T1000 (cell line): ENCODE data around the gene GTPBP3.

Experiments
- DNase-seq: peaks from one replicate; lab custom pipeline; 2025; ENCODE audit warnings: mixed read lengths; lab: John Stamatoyannopoulos, UW

Gene GTPBP3

GRCh38 chr19:17309198-17309964, 28.0 kb upstream of the GTPBP3 start, which contains the start of gene DDA1:
DDA1 (plus strand) TSS chr19:17309563; CDS start chr19:17309655, 92 bp downstream.
- peak; percentile 97 for DNase-seq

- DNase-seq = no peak
Observed at GRCh38 chr19:17309965-17310461, 27.3 kb upstream of the GTPBP3 start.

GRCh38 chr19:17311455-17312188, 25.7 kb upstream of the GTPBP3 start:
- peak; percentile 62 for DNase-seq

GRCh38 chr19:17312189-17313113, 24.9 kb upstream of the GTPBP3 start:
- DNase-seq = no peak

- DNase-seq = no peak
Observed at GRCh38 chr19:17314007-17314593, 23.3 kb upstream of the GTPBP3 start.

- DNase-seq = no peak
Observed at GRCh38 chr19:17318966-17319365, 18.4 kb upstream of the GTPBP3 start.

GRCh38 chr19:17319473-17320238, 17.7 kb upstream of the GTPBP3 start:
- DNase-seq = no peak

GRCh38 chr19:17320435-17320834, 16.9 kb upstream of the GTPBP3 start:
- DNase-seq = no peak

- no peak for DNase-seq
Observed at GRCh38 chr19:17321655-17322489, 15.5 kb upstream of the GTPBP3 start.

- DNase-seq = no peak
Observed at GRCh38 chr19:17322854-17323253, 14.5 kb upstream of the GTPBP3 start.

- no peak for DNase-seq
Observed at GRCh38 chr19:17323300-17323963, 13.9 kb upstream of the GTPBP3 start.

GRCh38 chr19:17323964-17324332, 13.4 kb upstream of the GTPBP3 start:
- DNase-seq = no peak

- DNase-seq = no peak
Observed at GRCh38 chr19:17324357-17325114, 12.8 kb upstream of the GTPBP3 start.

- DNase-seq = no peak
Observed at GRCh38 chr19:17325133-17325532, 12.2 kb upstream of the GTPBP3 start.

- no peak for DNase-seq
Observed at GRCh38 chr19:17325881-17326594, 11.3 kb upstream of the GTPBP3 start.

- DNase-seq = no peak
Observed at GRCh38 chr19:17326595-17326966, 10.8 kb upstream of the GTPBP3 start.

GRCh38 chr19:17327068-17327653, 10.2 kb upstream of the GTPBP3 start:
- DNase-seq = no peak
